HUES48 (cell line): ENCODE data around the gene TMEM80.

Experiments used
- H3K27ac ChIP-seq: one replicate; pipeline ENCODE4 v1.7.0; 2013; ENCODE audit warnings: low read depth, low read length, inconsistent platforms
- H3K27me3 ChIP-seq: 2 replicates; pipeline ENCODE4 v1.6.1; 2013; ENCODE audit warnings: mild to moderate bottlenecking, low read length; ENCODE audit not compliant: control insufficient read depth, insufficient read depth
- H3K36me3 ChIP-seq: 2 replicates; pipeline ENCODE4 v1.6.1; 2013; ENCODE audit warnings: low read length; ENCODE audit not compliant: control insufficient read depth, insufficient read depth
- H3K4me1 ChIP-seq: 2 replicates; pipeline ENCODE4 v1.6.1; 2013; ENCODE audit warnings: mild to moderate bottlenecking, low read length; ENCODE audit not compliant: control insufficient read depth, insufficient read depth
- H3K4me3 ChIP-seq: 2 replicates; pipeline ENCODE4 v1.5.1; 2013; ENCODE audit warnings: mild to moderate bottlenecking, low read depth, low read length
- H3K9ac ChIP-seq: 2 replicates; pipeline ENCODE4 v1.6.1; 2013; ENCODE audit warnings: mild to moderate bottlenecking, low read depth, low read length, moderate library complexity
- H3K9me3 ChIP-seq: 2 replicates; pipeline ENCODE4 v1.6.1; 2013; ENCODE audit warnings: low read length; ENCODE audit not compliant: control insufficient read depth, insufficient read depth

Gene TMEM80

GRCh38 chr11:709109-709997 is 13.7 kb downstream of the TMEM80 start:
- H3K4me3 ChIP-seq = no peak overlapping the region
- H3K36me3 ChIP-seq = no peaks in the 10 kb centered on the region
- H3K9me3 ChIP-seq = no peaks in the 10 kb centered on the region
- no peak overlapping the region for H3K9ac ChIP-seq
- H3K27ac ChIP-seq = no peak overlapping the region
- no peaks in the 10 kb centered on the region for H3K27me3 ChIP-seq
- H3K4me1 ChIP-seq = peaks cover 18% of the 10 kb centered on the region

DNA sequence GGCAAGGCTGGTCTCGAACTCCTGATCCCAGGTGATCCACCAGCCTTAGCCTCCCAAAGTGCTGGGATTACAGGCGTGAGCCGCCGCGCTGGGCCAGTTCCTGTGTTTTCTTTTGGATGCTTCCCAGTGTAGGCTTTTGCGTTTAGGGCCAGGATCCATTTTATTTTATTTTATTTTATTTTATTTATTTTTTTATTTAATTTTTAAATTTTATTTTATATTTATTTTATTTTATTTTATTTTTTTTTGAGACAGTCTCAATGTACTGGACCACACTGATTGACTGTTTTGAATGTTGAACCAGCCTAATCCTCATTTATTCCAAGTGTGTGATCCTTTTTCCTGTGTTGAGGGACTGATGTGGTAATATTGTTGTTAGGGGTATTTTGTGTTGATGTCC is 18.8 kb downstream of the TMEM80 start:
- no peaks in the 10 kb centered on the region for H3K9me3 ChIP-seq
- no peaks in the 10 kb centered on the region; the same call in 1 of the 2 replicates for H3K27me3 ChIP-seq
- H3K27ac ChIP-seq = no peak overlapping the region
- peaks cover 9% of the 10 kb centered on the region; the same call in 1 of the 2 replicates for H3K4me1 ChIP-seq
- H3K36me3 ChIP-seq = no peaks in the 10 kb centered on the region
- no peak overlapping the region for H3K9ac ChIP-seq
- no peak overlapping the region for H3K4me3 ChIP-seq

DNA sequence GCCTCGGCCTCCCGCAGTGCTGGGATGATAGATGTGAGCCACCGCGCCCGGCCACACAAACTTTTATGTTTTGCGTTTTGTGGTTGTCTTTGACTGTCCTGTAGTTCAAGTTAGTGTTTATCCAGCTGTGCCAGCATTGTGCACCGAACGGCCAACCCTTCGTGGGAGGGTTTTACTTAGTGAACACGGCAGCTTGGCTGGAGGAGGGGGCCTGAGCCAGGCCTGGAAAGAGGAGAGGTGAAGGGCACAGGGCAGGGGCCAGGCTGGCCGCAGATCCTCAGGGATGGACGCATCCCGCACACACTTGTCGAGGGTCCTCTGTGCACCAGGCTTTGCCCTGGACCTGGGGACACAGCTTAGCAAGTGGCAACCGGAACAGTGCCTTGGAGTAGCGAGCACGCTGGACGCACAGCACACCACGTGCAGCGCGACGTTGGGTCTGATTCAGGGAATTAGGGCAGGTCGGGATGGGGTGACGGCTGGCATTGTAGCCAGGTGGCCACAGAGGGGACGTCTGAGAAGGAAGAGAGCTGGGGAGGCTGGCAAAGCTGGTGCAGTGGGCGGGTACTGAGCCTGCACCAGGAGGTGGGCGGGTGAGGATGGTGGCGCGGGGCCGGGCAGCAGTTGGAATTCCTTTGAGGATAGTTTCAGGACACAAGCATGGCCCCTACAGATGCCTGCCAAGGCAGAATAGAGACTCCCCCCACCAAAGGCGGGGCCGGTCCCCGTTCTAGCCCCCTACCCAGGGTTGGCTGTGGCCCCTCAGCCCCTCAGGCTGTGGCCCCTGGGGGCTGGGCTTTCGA is 23.8 kb downstream of the TMEM80 start:
- H3K4me3 ChIP-seq = no peak overlapping the region
- no peaks in the 10 kb centered on the region for H3K36me3 ChIP-seq
- no peaks in the 10 kb centered on the region for H3K9me3 ChIP-seq

GRCh38 chr11:720017-720641 is 24.5 kb downstream of the TMEM80 start:
- Histone ChIP-seq H3K9me3 (no peaks in the 10 kb centered on the region), H3K4me3 (peak overlapping the region; percentile 50), H3K9ac (no peak overlapping the region), H3K27ac (no peak overlapping the region), H3K27me3 (no peaks in the 10 kb centered on the region; the same call in 1 of the 2 replicates), H3K36me3 (no peaks in the 10 kb centered on the region), H3K4me1 (peaks cover 4% of the 10 kb centered on the region; the same call in 1 of the 2 replicates)

More for the DNA sequence above, 23.8 kb downstream of the TMEM80 start:
- Histone ChIP-seq H3K4me1 (peaks cover 4% of the 10 kb centered on the region; the same call in 1 of the 2 replicates), H3K27me3 (no peaks in the 10 kb centered on the region; the same call in 1 of the 2 replicates), H3K9ac (no peak overlapping the region), H3K27ac (no peak overlapping the region)

DNA sequence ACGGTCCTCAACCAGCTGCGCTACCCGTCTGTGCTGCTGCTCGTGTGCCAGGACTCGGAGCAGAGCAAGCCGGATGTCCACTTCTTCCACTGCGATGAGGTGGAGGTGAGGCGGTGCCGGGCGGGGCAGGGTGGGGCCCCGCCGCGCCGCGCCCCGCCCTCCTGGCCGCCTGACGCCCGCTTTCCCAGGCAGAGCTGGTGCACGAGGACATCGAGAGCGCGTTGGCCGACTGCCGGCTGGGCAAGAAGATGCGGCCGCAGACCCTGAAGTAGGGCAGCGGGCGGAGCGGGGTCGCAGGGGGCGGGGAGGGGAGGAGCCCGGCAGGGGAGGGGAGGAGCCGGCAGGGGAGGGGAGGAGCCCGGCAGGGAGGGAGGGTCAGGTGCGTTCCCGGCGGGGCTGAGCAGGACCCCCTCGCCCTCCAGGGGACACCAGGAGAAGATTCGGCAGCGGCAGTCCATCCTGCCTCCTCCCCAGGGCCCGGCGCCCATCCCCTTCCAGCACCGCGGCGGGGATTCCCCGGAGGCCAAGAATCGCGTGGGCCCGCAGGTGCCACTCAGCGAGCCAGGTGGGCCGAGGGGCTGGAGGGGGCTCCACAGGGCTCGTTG is 25.1 kb downstream of the TMEM80 start:
- Histone ChIP-seq H3K9me3 (no peaks in the 10 kb centered on the region), H3K27ac (no peak overlapping the region), H3K36me3 (no peaks in the 10 kb centered on the region), H3K9ac (no peak overlapping the region), H3K27me3 (no peaks in the 10 kb centered on the region; the same call in 1 of the 2 replicates), H3K4me3 (peak overlapping the region; percentile 50), H3K4me1 (peaks cover 4% of the 10 kb centered on the region; the same call in 1 of the 2 replicates)

DNA sequence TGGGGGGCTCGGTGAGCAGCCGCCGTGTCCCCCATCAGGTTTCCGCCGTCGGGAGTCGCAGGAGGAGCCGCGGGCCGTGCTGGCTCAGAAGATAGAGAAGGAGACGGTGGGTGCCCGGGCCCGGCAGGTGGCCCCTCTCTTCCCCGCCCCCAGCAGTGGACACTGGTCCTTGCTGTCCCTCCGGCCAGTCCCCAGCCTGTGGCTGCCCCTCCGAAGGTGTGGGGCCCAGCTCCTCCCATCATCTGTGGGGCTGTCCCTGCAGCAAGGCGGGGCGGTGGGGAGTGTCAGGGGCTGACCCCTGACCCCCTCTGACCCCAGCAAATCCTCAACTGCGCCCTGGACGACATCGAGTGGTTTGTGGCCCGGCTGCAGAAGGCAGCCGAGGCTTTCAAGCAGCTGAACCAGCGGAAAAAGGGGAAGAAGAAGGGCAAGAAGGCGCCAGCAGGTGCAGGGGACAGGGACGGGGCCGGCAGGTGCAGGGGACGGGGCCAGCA is 25.7 kb downstream of the TMEM80 start:
- H3K9ac ChIP-seq = no peak overlapping the region
- no peaks in the 10 kb centered on the region for H3K36me3 ChIP-seq
- H3K4me1 ChIP-seq = peaks cover 4% of the 10 kb centered on the region; the same call in 1 of the 2 replicates
- H3K4me3 ChIP-seq = no peak overlapping the region; the same call in 1 of the 2 replicates
- H3K9me3 ChIP-seq = no peaks in the 10 kb centered on the region
- H3K27me3 ChIP-seq = no peaks in the 10 kb centered on the region; the same call in 1 of the 2 replicates
- H3K27ac ChIP-seq = no peak overlapping the region

DNA sequence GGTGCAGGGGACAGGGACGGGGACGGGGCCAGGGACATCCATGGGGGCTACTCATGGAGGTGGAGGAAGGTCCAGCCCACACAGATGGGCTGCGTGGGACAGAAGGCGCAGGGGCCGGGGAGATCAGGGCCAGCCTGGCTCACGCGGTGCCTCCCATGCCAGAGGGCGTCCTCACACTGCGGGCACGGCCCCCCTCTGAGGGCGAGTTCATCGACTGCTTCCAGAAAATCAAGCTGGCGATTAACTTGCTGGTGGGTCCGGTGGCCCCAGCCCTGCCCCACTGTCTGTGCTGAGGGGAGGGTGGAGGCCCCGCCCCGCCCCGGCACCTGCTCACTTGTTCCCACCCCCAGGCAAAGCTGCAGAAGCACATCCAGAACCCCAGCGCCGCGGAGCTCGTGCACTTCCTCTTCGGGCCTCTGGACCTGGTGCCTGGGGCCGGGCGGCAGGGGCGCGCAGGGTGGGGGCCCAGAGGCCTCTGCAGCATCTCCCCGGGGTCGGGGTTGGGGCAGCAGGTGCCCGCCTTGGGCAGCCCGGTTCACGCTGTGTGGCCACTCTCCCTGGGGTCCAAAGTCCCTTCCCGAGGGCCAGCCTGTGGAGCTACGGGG is 26.2 kb downstream of the TMEM80 start:
- Histone ChIP-seq H3K4me3 (no peak overlapping the region), H3K36me3 (no peaks in the 10 kb centered on the region), H3K27me3 (no peaks in the 10 kb centered on the region; the same call in 1 of the 2 replicates), H3K27ac (no peak overlapping the region), H3K4me1 (peaks cover 4% of the 10 kb centered on the region; the same call in 1 of the 2 replicates), H3K9me3 (no peaks in the 10 kb centered on the region), H3K9ac (no peak overlapping the region)

- peaks cover 4% of the 10 kb centered on the region; the same call in 1 of the 2 replicates for H3K4me1 ChIP-seq
- no peak overlapping the region for H3K9ac ChIP-seq
- H3K36me3 ChIP-seq = no peaks in the 10 kb centered on the region
These were observed 26.8 kb downstream of the TMEM80 start for GRCh38 chr11:722346-722811.

GRCh38 chr11:723120-723883 is 27.7 kb downstream of the TMEM80 start:
- no peaks in the 10 kb centered on the region; the same call in 1 of the 2 replicates for H3K27me3 ChIP-seq
- H3K4me1 ChIP-seq = peaks cover 9% of the 10 kb centered on the region; the same call in 1 of the 2 replicates
- no peaks in the 10 kb centered on the region for H3K36me3 ChIP-seq
- no peak overlapping the region for H3K9ac ChIP-seq
- no peaks in the 10 kb centered on the region for H3K9me3 ChIP-seq
- H3K27ac ChIP-seq = no peak overlapping the region
- H3K4me3 ChIP-seq = no peak overlapping the region

More at GRCh38 chr11:722346-722811, 26.8 kb downstream of the TMEM80 start:
- Histone ChIP-seq H3K27me3 (no peaks in the 10 kb centered on the region; the same call in 1 of the 2 replicates), H3K27ac (no peak overlapping the region), H3K4me3 (no peak overlapping the region), H3K9me3 (no peaks in the 10 kb centered on the region)
